Fibroblast of pulmonary artery (primary cell): ENCODE measurements around the gene TSPAN14.

Experiments
- DNase-seq: peaks from one replicate; pipeline ENCODE4 v3.0.0-alpha.2; 2010; ENCODE audit warnings: low read depth
- H3K4me3 ChIP-seq: replicated peaks from 2 replicates; pipeline ENCODE4 v1.5.1; 2011; ENCODE audit warnings: low read depth, mild to moderate bottlenecking, control low read depth, low read length, moderate library complexity
- CTCF ChIP-seq: IDR thresholded peaks from 2 replicates; pipeline ENCODE4 v1.5.1; 2011; ENCODE audit warnings: mild to moderate bottlenecking, control low read depth, low read length, inconsistent platforms; ENCODE audit errors: missing control alignments

Gene TSPAN14

GRCh38 chr10:80484676-80485075, 30.6 kb downstream of the TSPAN14 start:
- no peak overlapping the region for H3K4me3 ChIP-seq
- TF ChIP-seq CTCF: no peak
- DNase-seq: no peak

GRCh38 chr10:80485076-80485945, 31.2 kb downstream of the TSPAN14 start:
- TF ChIP-seq CTCF: no peak
- no peak overlapping the region for H3K4me3 ChIP-seq
- no peak for DNase-seq

GRCh38 chr10:80485946-80486764, 32.0 kb downstream of the TSPAN14 start:
- no peak for TF ChIP-seq CTCF
- DNase-seq: no peak
- H3K4me3 ChIP-seq: no peak overlapping the region

- TF ChIP-seq CTCF: no peak
- no peak overlapping the region for H3K4me3 ChIP-seq
Measured at GRCh38 chr10:80486785-80487420, 32.8 kb downstream of the TSPAN14 start.

GRCh38 chr10:80487421-80487785, 33.3 kb downstream of the TSPAN14 start:
- no peak overlapping the region for H3K4me3 ChIP-seq
- no peak for DNase-seq
- no peak for TF ChIP-seq CTCF

More at GRCh38 chr10:80486785-80487420, 32.8 kb downstream of the TSPAN14 start:
- DNase-seq: no peak

GRCh38 chr10:80487791-80488538, 33.9 kb downstream of the TSPAN14 start:
- DNase-seq: no peak
- H3K4me3 ChIP-seq: no peak overlapping the region
- TF ChIP-seq CTCF: no peak
